GM18873 (cell line): ENCODE results near the gene UPF3B.
A peak's percentile ranks its signal among the peaks of the same experiment; 100 is the strongest.
"Not testable (repeated sequence)": the region's sequence is repeated elsewhere in the genome, so short reads cannot be mapped to it uniquely, and the experiment has no call there.

Experiments used
- ATAC-seq: cut with Tn5 transposase; IDR thresholded peaks from one replicate; pipeline ENCODE4 v1.9.1; 2021; ENCODE audit warnings: mild to moderate bottlenecking, moderate library complexity, moderate number of reproducible peaks; ENCODE audit not compliant: unreplicated experiment, low FRiP score

Gene UPF3B

GRCh38 chrX:119826399-119826959 is 26.3 kb downstream of the UPF3B start:
- no peak for ATAC-seq

GRCh38 chrX:119824221-119824620 is 28.5 kb downstream of the UPF3B start:
- ATAC-seq, result not testable (repeated sequence)

- ATAC-seq, result peak; percentile 97
These were observed 31.1 kb downstream of the UPF3B start for GRCh38 chrX:119821703-119822102.

DNA sequence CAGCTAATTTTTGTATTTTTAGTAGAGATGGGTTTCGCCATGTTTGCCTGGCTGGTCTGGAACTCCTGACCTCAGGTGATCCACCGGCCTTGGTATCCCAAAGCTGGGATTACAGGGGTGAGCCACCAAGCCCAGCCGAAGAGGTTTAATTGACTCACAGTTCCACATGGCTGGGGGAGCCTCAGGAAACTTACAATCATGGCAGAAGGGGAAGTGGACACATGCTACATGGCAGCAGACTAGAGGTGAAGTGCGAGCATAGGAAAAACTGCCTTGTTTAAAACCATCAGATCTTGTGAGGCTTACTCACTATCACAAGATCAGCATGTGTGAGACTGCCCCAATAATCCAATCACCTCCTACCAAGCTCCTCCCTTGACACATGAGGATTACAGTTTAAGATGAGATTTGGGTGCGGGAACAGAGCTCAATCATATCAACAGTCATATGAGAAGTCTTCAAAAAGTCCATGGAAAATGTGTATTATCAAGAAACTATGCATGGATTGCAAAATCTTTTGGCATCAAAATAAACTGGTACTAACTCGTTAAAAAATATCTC is 35.6 kb downstream of the UPF3B start:
- ATAC-seq, result no peak

GRCh38 chrX:119816300-119816699 is 36.5 kb downstream of the UPF3B start:
- ATAC-seq, result no peak

DNA sequence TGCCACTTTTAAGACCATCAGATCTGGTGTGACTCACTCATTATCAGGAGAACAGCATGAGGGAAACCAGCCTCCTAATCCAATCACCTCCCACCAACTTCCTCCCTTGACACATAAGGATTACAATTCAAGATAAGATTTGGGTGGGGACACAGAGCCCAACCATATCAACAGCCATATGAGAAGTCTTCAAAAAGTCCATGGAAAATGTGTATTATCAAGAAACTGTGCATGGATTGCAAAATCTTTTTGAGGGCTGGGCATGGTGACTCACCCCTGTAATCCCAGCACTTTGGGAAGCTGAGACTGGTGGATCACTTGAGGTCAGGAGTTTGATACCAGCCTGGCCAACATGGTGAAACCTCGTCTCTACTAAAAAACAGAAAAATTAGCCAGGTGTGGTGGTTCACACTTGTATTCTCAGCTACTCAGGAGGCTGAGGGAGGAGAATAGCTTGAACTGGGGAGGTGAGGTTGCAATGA is 43.5 kb downstream of the UPF3B start:
- no peak for ATAC-seq

GRCh38 chrX:119808461-119808860 is 44.3 kb downstream of the UPF3B start:
- ATAC-seq, result not testable (repeated sequence)

DNA sequence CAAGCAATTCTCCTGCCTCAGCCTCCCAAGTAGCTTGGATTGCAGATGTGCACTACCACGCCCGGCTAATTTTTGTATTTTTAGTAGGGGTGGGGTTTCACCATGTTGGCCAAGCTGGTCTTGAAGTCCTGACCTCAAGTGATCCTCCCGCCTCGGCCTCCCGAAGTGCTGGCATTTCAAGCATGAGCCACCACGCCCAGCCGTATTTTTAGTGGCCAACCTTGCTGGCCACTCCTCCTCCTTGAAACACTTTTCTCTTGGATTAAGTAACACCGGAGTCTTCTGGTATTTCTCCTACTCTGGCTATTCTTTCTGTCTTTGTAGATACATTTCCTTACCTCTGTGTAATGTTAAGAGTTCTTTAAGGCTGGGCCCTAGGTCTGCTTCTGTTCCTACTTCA is 50.2 kb downstream of the UPF3B start:
- no peak for ATAC-seq

DNA sequence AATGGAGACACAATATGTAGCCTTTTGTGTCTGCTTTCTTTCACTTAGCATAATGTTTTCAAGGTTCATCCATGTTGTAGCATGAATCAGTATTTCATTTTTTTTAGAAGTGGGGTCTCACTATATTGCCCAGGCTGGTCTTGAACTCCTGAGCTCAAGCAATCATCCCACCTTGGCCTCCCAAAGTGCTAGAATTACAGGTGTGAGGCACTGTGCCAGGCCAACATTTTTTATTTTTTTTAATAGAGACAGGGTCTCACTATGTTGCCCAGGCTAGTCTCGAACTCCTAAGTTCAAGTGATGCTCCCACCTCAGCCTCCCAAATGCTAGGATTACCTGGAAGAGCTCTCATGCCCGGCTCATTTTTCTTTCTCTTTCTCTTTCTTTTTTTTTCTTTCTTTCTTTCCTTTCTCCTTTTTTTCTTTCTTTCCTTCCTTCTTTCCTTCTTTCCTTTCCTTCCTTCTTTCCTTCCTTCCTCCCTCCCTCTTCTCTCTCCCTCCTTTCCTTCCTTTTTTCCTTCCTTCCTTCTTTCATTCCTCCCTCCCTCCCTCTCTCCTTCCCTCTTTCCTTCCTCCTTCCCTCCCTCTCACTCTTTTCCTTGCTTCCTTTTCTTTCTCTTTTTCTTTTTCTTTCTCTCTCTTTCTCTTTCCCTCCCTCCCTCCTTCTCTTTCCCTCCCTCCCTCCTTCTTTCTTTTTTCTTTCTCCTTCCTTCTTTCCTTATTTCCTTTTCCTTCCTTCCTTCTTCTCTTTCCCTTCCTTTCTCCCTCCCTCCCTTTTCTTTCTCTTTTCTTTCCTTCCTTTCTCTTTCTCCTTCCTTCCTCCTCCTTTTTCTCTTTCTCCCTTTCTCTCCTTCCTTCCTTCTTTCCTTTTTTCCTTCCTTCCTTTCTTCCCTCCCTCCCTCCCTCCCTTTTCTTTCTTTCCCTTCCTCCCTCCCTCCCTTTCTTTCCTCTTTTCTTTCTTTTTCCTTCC is 51.2 kb downstream of the UPF3B start:
- no peak for ATAC-seq

DNA sequence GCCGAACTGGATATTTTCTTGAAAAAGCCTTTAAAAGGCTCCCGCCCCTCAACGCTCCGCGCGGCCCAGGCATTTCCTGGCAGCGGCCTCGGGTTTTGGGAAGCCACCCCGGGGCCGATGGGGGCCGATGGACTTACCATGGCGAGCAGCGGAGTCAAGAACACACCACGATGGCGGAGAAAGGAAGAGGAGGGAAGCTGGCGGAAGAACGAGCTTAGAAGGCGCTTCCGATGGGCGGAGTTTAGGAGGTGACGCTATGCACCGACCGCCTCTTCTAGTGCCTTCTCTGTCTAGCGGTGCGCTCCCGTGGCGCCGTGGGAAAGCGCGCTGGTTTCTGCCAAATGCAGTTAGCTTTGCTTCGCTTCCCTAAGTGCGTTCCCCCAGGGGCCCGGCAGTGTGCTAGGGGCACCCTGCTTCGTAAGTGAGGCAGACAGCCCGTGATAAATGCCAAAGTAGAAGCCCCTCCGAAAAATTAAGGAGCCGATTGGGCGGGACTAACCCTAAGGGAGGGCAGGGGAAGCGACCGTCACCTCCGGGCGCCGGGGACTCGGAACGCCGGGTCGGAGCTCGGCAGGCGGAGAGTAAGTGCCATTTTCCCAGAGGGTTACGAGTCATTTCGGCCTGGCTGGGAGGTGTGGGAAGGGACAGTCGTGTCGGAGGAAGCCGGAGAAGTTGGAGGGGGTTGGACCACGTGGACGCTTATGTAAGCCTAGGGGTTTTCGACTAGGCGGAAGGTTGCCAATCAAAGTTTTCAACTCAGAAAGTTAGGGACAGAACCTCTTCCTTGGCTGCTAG is 61.1 kb downstream of the UPF3B start, which contains the start of gene RPL39:
RPL39 (minus strand) TSS at position 194 of the 795 bp plus-strand sequence; CDS start at position 140, 54 bp downstream.
- ATAC-seq, result peak; percentile 87

GRCh38 chrX:119790977-119791436 is 61.8 kb downstream of the UPF3B start:
- no peak for ATAC-seq

DNA sequence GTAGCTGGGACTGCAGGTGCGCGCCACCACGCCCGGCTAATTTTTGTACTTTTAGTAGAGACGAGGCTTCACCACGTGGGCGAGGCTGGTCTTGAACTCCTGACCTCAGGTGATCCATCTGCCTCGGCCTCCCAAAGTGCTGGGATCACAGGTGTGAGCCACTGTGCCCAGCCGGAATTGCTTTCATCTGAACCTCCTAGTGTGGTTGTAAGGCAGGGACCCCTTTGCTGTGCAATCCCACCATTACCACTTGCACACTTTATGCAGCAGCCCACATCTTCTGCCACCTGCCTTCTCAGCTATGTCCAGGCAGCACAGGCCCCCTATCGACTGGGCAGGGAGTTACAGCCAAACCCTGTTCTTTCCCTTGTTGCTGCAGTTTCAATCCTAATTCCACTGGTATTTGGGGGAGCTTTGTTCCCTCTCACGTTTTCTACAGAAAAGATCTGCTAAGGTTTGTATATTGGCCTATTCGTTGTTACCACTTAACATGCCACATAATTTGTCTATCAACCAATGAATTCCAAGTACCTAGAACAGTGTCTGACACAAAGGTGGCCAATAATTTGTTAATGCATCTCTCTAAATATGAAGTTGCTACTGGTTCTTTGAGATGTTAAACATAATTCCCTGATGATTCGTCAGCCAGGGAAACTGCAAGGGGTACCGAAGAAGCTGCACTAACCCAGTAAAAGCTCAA is 67.9 kb downstream of the UPF3B start:
- ATAC-seq, result no peak
